GM19043 (cell line): ENCODE results near the gene ZNF584.

ENCODE experiments used
- ATAC-seq: cut with Tn5 transposase; IDR thresholded peaks from one replicate; pipeline ENCODE4 v1.9.1; 2021; ENCODE audit warnings: low read depth; ENCODE audit not compliant: unreplicated experiment

The ZNF584 gene

GRCh38 chr19:58385891-58386575 is 22.4 kb upstream of the ZNF584 start:
- ATAC-seq, result no peak

GRCh38 chr19:58386576-58387337 is 21.7 kb upstream of the ZNF584 start, which contains the start of gene RPS5:
RPS5 (plus strand) TSS chr19:58387269; CDS start chr19:58388138, 869 bp downstream.
- peak; percentile 92 for ATAC-seq

- no peak for ATAC-seq
Measured at GRCh38 chr19:58387338-58388174, 20.9 kb upstream of the ZNF584 start.

DNA sequence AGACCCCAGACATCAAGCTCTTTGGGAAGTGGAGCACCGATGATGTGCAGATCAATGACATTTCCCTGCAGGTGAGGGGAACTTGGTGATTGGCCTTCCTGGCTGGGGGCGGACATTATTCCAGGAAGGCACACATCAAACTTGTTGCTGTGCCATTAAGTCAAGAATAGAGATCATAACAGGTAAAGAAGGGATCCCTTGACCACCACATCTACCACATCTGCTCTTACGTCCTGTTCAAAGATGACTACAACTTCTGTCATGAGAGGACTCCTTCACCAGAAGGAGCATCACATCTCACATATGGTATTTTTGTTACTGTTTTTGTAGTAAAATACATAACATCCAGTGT is 20.3 kb upstream of the ZNF584 start:
- ATAC-seq, result no peak

DNA sequence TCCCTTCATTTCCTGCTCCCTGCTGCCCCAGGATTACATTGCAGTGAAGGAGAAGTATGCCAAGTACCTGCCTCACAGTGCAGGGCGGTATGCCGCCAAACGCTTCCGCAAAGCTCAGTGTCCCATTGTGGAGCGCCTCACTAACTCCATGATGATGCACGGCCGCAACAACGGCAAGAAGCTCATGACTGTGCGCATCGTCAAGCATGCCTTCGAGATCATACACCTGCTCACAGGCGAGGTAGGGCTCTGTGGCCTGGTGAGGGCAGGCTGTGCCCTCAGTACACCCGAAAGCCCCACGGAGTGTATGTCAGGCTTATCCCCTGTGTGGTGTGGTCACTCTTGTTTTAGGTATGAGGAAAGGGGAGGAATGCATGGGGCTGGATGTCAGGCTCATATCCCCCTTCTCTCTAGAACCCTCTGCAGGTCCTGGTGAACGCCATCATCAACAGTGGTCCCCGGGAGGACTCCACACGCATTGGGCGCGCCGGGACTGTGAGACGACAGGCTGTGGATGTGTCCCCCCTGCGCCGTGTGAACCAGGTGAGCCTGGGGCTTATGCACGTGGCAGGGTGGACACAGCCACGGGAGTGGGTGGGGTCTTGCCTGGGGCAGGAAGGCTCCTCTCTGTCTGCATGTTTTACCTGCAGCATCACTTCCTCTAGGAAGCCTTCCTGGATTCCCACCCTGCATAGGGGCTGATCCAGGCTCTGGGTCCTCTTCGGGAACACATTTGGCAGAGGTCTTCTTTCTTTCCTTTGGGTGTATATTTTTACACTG is 15.3 kb upstream of the ZNF584 start:
- no peak for ATAC-seq

DNA sequence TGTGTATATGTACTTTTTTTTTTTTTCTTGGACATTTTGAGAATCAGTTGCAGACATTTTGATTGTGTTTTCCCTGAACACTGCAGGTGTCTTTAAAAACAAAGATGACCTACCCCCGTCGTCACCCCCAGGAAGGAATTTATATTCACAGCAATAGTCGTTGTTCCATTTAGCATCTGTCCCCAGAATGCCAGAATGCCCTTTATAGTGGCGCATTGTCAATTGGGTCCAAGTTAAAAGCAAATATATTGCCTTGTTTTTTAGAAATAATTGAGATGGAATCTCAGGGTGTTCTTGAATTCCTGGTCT is 14.8 kb upstream of the ZNF584 start:
- no peak for ATAC-seq

GRCh38 chr19:58394821-58395219 is 13.6 kb upstream of the ZNF584 start:
- ATAC-seq, result no peak

DNA sequence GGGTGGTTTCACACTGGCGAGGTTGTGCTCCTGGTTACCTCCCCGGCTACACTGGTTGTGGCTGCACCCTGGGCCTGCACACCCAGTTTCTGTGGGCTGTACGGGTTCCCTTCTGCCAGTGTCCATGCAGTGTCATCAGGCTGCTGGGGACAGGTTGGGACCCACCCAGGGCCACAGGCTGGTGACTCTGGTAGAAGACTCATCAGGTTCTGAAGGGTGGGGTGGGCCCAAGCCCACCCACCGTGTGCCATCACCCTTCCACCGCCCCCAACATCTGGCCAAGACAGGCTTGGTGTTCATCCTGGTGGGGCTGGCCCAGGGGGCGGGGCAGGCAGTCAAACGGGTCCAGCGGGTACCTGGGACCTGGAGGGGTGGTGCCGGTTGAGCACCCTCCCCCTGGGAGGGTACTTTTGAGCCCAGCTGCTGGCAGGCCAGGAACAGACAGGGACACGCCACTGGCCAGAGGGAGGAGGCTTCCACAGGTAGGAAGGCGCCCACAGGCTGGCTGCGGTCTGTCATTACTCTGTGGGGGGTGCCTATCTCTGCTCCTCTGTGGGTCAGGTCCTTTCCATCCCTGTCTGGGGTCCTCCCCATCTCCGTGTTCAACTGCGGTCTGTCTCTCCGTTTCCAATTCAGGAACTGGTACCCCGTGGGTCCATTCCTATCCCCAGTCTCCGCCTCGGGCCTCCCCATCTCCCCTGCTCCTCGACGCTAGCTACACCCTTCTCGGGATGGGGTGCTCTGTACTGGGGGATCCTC is 13.1 kb upstream of the ZNF584 start, which contains the start of gene RNF225:
RNF225 (plus strand) TSS at position 437 of the 759 bp plus-strand sequence. CDS start 434 bp downstream, outside the sequence.
- ATAC-seq, result no peak

DNA sequence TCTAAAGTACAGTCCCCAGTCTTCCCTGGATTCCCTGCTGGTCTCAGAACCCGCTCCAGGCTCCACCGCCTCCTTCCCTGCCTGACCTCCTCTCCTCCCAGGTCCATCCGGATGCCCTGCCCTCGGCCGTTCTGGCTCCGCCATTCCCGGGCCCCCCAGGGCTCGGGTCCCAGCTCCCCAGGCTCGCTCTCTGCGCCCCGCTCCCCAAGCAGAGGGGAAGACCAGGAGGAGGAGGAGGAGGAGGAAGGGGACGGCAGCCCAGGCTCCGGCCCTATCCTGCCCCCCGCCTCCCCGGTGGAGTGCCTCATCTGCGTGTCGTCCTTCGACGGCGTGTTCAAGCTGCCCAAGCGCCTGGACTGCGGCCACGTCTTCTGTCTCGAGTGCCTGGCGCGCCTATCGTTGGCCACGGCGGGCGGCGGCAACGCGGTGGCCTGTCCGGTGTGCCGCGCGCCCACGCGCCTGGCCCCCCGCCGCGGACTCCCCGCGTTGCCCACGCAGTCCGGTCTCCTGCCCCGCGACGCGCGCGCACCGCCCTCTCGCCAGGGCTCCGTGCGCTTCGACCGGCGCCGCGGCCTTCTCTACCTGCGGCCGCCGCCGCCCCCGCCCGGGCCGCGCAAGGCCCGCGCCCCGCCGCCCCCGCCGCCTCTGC is 12.3 kb upstream of the ZNF584 start:
- no peak for ATAC-seq

- ATAC-seq, result no peak
Measured at GRCh38 chr19:58396691-58397532, 11.5 kb upstream of the ZNF584 start.

- ATAC-seq, result no peak
Measured at GRCh38 chr19:58397533-58398037, 10.9 kb upstream of the ZNF584 start.

DNA sequence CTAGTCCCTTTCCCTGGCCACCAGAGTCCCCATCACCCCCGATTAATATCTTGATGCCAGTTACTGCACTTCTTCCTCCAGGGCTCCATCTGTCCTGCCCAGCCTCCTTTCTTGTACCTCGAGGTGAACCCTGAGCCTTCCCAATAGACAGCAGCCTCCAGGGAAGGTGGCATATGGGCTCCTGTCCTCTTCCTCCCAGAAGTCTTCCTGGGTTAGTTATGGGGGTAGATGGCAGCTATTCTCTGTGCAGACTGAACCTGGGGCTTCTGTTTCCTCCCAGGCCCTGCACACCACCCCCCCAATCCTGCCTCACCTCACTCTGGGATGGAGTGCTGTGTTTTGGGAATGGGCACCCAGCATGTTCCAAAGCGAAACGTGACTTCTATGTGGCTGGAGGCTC is 10.4 kb upstream of the ZNF584 start:
- ATAC-seq, result no peak

- no peak for ATAC-seq
Measured at GRCh38 chr19:58398545-58398944, 9.9 kb upstream of the ZNF584 start.

DNA sequence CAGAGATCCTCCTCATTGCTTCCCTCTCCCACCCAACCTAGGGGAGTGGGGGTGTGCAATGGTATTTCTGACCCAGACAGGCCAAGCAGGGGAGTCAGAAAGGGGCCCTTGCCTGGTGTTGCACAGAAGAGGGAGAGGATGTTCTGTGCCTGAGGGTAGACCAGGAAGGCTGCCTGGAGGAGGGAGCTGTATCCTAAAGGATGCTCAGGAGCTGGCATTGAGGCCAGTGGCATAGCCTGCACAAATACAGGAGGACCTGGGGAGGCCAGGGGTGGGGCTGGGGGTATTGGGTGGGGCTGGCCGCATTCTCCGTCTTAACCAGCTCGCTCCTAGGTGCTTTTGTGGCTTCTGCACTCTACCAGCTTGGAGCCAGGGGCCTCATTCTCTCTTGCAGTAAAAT is 8.5 kb upstream of the ZNF584 start:
- ATAC-seq, result no peak

GRCh38 chr19:58400316-58400915 is 8.0 kb upstream of the ZNF584 start:
- no peak for ATAC-seq

DNA sequence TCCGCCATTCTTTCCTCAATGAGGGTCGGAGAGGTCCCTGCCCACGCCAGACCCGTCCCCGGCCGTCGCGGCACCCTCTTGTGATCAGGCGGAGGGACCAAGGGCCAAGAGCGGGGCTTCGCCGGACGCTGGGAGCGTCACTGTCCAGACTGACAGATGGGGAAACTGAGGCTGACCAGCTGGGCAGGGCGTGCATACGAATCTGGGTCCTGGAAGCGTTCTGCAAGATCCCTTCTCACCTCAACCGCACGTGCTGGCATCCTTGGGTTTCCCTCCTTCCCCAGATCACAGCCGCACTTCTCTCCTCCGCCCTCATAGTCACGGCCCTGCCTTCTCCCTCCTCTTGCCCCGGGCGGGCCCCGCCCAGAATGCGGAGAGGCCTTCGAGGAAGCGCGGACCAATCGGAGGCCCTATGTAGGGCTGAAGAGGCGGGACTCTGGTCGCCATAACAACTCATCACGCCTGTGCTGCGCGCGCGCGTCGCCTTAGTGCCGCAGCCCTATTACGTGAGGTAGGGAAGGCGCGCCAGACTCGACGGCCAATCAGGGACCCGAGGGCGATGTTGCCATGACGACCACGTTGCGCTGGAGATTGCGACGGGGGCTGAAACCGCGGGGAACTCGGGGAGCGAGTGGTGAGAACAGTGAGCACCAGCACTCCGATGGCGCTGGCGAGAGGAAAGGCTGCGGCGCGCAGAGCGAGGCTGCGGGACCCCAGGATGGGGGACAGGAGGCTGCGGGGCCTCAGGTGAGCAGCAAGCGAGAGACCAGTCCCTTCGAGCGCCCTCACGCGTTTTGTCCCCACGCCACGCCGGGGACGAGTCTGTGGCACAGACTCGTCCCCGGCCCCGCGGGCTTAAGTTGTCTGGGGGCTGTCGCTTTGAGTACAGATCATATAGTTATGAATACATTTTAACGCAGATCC is 7.3 kb upstream of the ZNF584 start:
- peak; percentile 95 for ATAC-seq
